ENCODE results near the gene RALA. TPM values are rescaled to one million over a fixed set of nuclear protein-coding genes. Genes with fewer than 3 reads are reported as not detected.

RALA gene
- total and polyA plus RNA-seq, 10 of the 15 experiments (the other 5 are each of a cell fraction or from before 2014, with no cell fraction given): 7.5 to 53.3 (median 23.1) TPM

GRCh38 chr7:39686261-39686924, 63.0 kb downstream of the RALA start (continued):
- TF ChIP-seq MYC (IDR thresholded peaks at IDR 0.05; ENCODE audit: insufficient read depth, insufficient read length, insufficient replicate concordance, low read length, severe bottlenecking) (no peak), CEBPB (IDR thresholded peaks at IDR 0.05; ENCODE audit: borderline replicate concordance in 1 of 2, low read depth in 2 of 2, low read length in 2 of 2) (peak in 1 of 2 experiments; percentile 42; a peak in 1 of 4 replicates), TAF1 (IDR thresholded peaks at IDR 0.05; ENCODE audit: borderline replicate concordance, low read depth, low read length) (no peak), SRF (IDR thresholded peaks at IDR 0.05; ENCODE audit: low read depth in 2 of 2, low read length in 2 of 2) (no peak), DPF2 (IDR thresholded peaks at IDR 0.05) (no peak), PRDM15 (CRISPR knock-in tag; IDR thresholded peaks at IDR 0.05) (no peak), RCOR1 (conservative IDR thresholded peaks at IDR 0.05; ENCODE audit: low read depth, low read length) (no peak), MXI1 (IDR thresholded peaks at IDR 0.05; ENCODE audit: low read depth, low read length) (no peak), ZSCAN29 (IDR thresholded peaks at IDR 0.05) (no peak), HSF1 (IDR thresholded peaks at IDR 0.05; ENCODE audit: low read depth, low read length) (no peak), FOXM1 (IDR thresholded peaks at IDR 0.05; ENCODE audit: low read depth, low read length) (0 out of 2 replicates have a peak, but pooled peaks have one; percentile 52), RUNX3 (IDR thresholded peaks at IDR 0.05; ENCODE audit: low read length) (peak; percentile 43; the same call in 1 of the 2 replicates), RAD51 (IDR thresholded peaks at IDR 0.05) (no peak), TCF3 (IDR thresholded peaks at IDR 0.05; ENCODE audit: borderline replicate concordance, insufficient read depth, low read depth, low read length) (no peak), CREM (IDR thresholded peaks at IDR 0.05; ENCODE audit: low read depth) (no peak), PKNOX1 (IDR thresholded peaks at IDR 0.05) (peak; percentile 41; the same call in 1 of the 2 replicates), ZNF384 (IDR thresholded peaks at IDR 0.05; ENCODE audit: borderline replicate concordance, low read depth, low read length) (no peak), ATF3 (IDR thresholded peaks at IDR 0.05; ENCODE audit: borderline replicate concordance, extremely low read depth, low read depth, low read length) (no peak)
- TF ChIP-seq, protein P1, sequence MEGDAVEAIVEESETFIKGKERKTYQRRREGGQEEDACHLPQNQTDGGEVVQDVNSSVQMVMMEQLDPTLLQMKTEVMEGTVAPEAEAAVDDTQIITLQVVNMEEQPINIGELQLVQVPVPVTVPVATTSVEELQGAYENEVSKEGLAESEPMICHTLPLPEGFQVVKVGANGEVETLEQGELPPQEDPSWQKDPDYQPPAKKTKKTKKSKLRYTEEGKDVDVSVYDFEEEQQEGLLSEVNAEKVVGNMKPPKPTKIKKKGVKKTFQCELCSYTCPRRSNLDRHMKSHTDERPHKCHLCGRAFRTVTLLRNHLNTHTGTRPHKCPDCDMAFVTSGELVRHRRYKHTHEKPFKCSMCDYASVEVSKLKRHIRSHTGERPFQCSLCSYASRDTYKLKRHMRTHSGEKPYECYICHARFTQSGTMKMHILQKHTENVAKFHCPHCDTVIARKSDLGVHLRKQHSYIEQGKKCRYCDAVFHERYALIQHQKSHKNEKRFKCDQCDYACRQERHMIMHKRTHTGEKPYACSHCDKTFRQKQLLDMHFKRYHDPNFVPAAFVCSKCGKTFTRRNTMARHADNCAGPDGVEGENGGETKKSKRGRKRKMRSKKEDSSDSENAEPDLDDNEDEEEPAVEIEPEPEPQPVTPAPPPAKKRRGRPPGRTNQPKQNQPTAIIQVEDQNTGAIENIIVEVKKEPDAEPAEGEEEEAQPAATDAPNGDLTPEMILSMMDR (IDR thresholded peaks at IDR 0.05 in 2 of 3, conservative IDR thresholded peaks at IDR 0.05 in 1 of 3; ENCODE audit: control insufficient read depth in 2 of 3, extremely low read depth in 1 of 3, insufficient read depth in 1 of 3, low read depth in 3 of 3, low read length in 3 of 3): no peak
